Vagina (tissue), 2 donors: ENCODE data around the gene NTM. TPM values are rescaled to one million over a fixed set of nuclear protein-coding genes. Genes with fewer than 3 reads are reported as not detected.

Experiments used
- DNase-seq, 2 donors: peaks; one replicate each; pipeline ENCODE4 v3.0.0-alpha.2; 2017; ENCODE audit errors: extremely low spot score in 2 of 2
- H3K27ac ChIP-seq: fragments of 200-600 bp; sonication (generic); one replicate; pipeline ENCODE4 v1.5.1; 2019
- H3K27me3 ChIP-seq: fragments of 200-600 bp; sonication (generic); one replicate; pipeline ENCODE4 v1.5.1; 2019
- H3K36me3 ChIP-seq, 2 donors: fragments of 200-600 bp; sonication (generic); one replicate each; pipeline ENCODE4 v1.5.1; 2017 to 2019
- H3K4me1 ChIP-seq: fragments of 200-600 bp; sonication (generic); one replicate; pipeline ENCODE4 v1.5.1; 2019
- H3K4me3 ChIP-seq, 2 donors: fragments of 200-600 bp; sonication (generic); 1 replicate in 1 of 2; 2 replicates in 1 of 2; pipeline ENCODE4 v1.5.1; 2016 to 2019
- H3K9me3 ChIP-seq: fragments of 200-600 bp; sonication (generic); one replicate; pipeline ENCODE4 v1.5.1; 2019
- CTCF ChIP-seq, 3 experiments: fragments of 450-650 bp in 2 of 3; fragments of 200-600 bp in 1 of 3; sonication (generic) in 1 of 3; IDR thresholded peaks; one replicate each; pipeline ENCODE4 v1.5.1; 2017 to 2019; ENCODE audit warnings: antibody characterized with exemption in 3 of 3, mild to moderate bottlenecking in 2 of 3, moderate library complexity in 2 of 3
- POLR2A ChIP-seq, 2 donors: fragments of 450-650 bp; IDR thresholded peaks; one replicate each; pipeline ENCODE4 v1.6.1; 2017; ENCODE audit warnings: antibody characterized with exemption in 2 of 2, mild to moderate bottlenecking in 2 of 2, moderate library complexity in 2 of 2
- POLR2AphosphoS5 ChIP-seq, 2 donors: sonication (generic); formaldehyde crosslinking; IDR thresholded peaks; one replicate each; pipeline ENCODE4 v1.9.0; 2017; ENCODE audit warnings: antibody characterized with exemption in 2 of 2, mild to moderate bottlenecking in 2 of 2, low read depth in 1 of 2; ENCODE audit not compliant: insufficient read depth in 1 of 2
- intact Hi-C: fragments of 100-400 bp; cut with DNase I; formaldehyde crosslinking; loops from one replicate; pipeline ENCODE4 v1.15.1; 2023
- total RNA-seq: library from RNA; depleted of rRNA; stranded (reverse); fragments of >200 nt; gene quantifications from one replicate; pipeline ENCODE4 v1.2.3, GENCODE V29; 2016

Gene NTM
- total RNA-seq, 1 donor from 2014 or later: 4.2 TPM

DNA sequence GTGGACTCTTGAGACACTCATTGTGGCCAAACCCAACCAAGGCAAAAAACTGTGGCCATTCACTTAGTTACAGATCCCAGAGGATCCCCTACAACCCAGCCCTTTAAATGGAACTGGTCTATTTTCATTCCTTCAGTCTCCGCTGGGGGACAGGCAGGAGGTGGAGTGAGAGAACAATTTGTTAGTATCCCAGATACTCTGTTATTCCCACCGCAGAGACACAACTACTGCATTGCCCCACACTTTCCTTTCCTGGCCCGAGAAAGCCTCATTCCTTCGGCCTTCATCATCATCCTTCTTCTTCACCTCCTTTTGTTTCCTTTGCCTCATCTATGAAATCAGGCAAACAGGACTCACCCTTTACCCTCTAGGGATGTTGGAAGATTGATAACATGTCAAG lies 191.1 kb downstream of the NTM start:
- Histone ChIP-seq H3K36me3 (no peaks in the 10 kb centered on the region), H3K27me3 (no peaks in the 10 kb centered on the region), H3K4me1 (no peaks in the 10 kb centered on the region), H3K27ac (no peak overlapping the region), H3K4me3 (no peak overlapping the region), H3K9me3 (no peaks in the 10 kb centered on the region)
- intact Hi-C loops: no loop called here
- TF ChIP-seq POLR2A (IDR thresholded peaks at IDR 0.05): no peak
- TF ChIP-seq CTCF (IDR thresholded peaks at IDR 0.05): no peak
- TF ChIP-seq POLR2AphosphoS5 (IDR thresholded peaks at IDR 0.05; ENCODE audit: insufficient read depth in 1 of 2, low read depth in 1 of 2): no peak
- no peak for DNase-seq

GRCh38 chr11:131561972-131562371 lies 191.6 kb downstream of the NTM start:
- no peak for TF ChIP-seq POLR2A (IDR thresholded peaks at IDR 0.05)
- no peak for TF ChIP-seq POLR2AphosphoS5 (IDR thresholded peaks at IDR 0.05; ENCODE audit: insufficient read depth in 1 of 2, low read depth in 1 of 2)
- TF ChIP-seq CTCF (IDR thresholded peaks at IDR 0.05): no peak
- no peak for DNase-seq
- Histone ChIP-seq H3K27ac (no peak overlapping the region), H3K4me3 (no peak overlapping the region), H3K36me3 (no peaks in the 10 kb centered on the region), H3K4me1 (no peaks in the 10 kb centered on the region), H3K9me3 (no peaks in the 10 kb centered on the region), H3K27me3 (no peaks in the 10 kb centered on the region)
- intact Hi-C loops: no loop called here

GRCh38 chr11:131568318-131568717 lies 197.9 kb downstream of the NTM start:
- no peak overlapping the region for H3K27ac ChIP-seq
- H3K9me3 ChIP-seq: no peaks in the 10 kb centered on the region
- H3K36me3 ChIP-seq: no peaks in the 10 kb centered on the region
- H3K4me1 ChIP-seq: no peaks in the 10 kb centered on the region
- H3K27me3 ChIP-seq: no peaks in the 10 kb centered on the region
- no peak for TF ChIP-seq CTCF (IDR thresholded peaks at IDR 0.05)
- TF ChIP-seq POLR2A (IDR thresholded peaks at IDR 0.05): no peak
- no peak for TF ChIP-seq POLR2AphosphoS5 (IDR thresholded peaks at IDR 0.05; ENCODE audit: insufficient read depth in 1 of 2, low read depth in 1 of 2)
- intact Hi-C loops: no loop called here
- no peak overlapping the region for H3K4me3 ChIP-seq
- no peak for DNase-seq

GRCh38 chr11:131571571-131571970 lies 201.2 kb downstream of the NTM start:
- TF ChIP-seq POLR2A (IDR thresholded peaks at IDR 0.05) (no peak), CTCF (IDR thresholded peaks at IDR 0.05) (no peak), POLR2AphosphoS5 (IDR thresholded peaks at IDR 0.05; ENCODE audit: insufficient read depth in 1 of 2, low read depth in 1 of 2) (no peak)
- Histone ChIP-seq H3K36me3 (no peaks in the 10 kb centered on the region), H3K4me1 (no peaks in the 10 kb centered on the region), H3K9me3 (no peaks in the 10 kb centered on the region), H3K27ac (no peak overlapping the region), H3K27me3 (no peaks in the 10 kb centered on the region), H3K4me3 (no peak overlapping the region)
- no peak for DNase-seq
- intact Hi-C loops: no loop called here

GRCh38 chr11:131572423-131572822 lies 202.0 kb downstream of the NTM start:
- TF ChIP-seq POLR2AphosphoS5 (IDR thresholded peaks at IDR 0.05; ENCODE audit: insufficient read depth in 1 of 2, low read depth in 1 of 2) (no peak), POLR2A (IDR thresholded peaks at IDR 0.05) (no peak), CTCF (IDR thresholded peaks at IDR 0.05) (no peak)

More at GRCh38 chr11:131572423-131572822, 202.0 kb downstream of the NTM start:
- intact Hi-C loops: no loop called here
- Histone ChIP-seq H3K4me1 (no peaks in the 10 kb centered on the region), H3K4me3 (no peak overlapping the region), H3K9me3 (no peaks in the 10 kb centered on the region), H3K27ac (no peak overlapping the region), H3K36me3 (no peaks in the 10 kb centered on the region), H3K27me3 (no peaks in the 10 kb centered on the region)
- DNase-seq: no peak
